Measurements from ENCODE around the gene S1PR1. TPM values are rescaled to one million over a fixed set of nuclear protein-coding genes. Genes with fewer than 3 reads are reported as not detected.

S1PR1 gene
- polyA plus RNA-seq, 5 donors = 149 to 185 (median 181) TPM

- no peak for DNase-seq
These were observed 6.9 kb downstream of the S1PR1 start for GRCh38 chr1:101243751-101244150.

GRCh38 chr1:101244842-101245241 lies 8.0 kb downstream of the S1PR1 start:
- DNase-seq = no peak

GRCh38 chr1:101245246-101245927 lies 8.6 kb downstream of the S1PR1 start:
- no peak for DNase-seq

- no peak for DNase-seq
These were observed 10.8 kb downstream of the S1PR1 start for GRCh38 chr1:101247404-101248287.

- no peak for DNase-seq
These were observed 13.4 kb downstream of the S1PR1 start for GRCh38 chr1:101250222-101250621.

- DNase-seq = no peak
These were observed 13.9 kb downstream of the S1PR1 start for GRCh38 chr1:101250656-101251272.

- no peak for DNase-seq
These were observed 14.7 kb downstream of the S1PR1 start for GRCh38 chr1:101251504-101251903.

- no peak for DNase-seq
These were observed 17.3 kb downstream of the S1PR1 start for GRCh38 chr1:101253976-101254674.

- no peak for DNase-seq
These were observed 20.9 kb downstream of the S1PR1 start for GRCh38 chr1:101257500-101258325.

GRCh38 chr1:101259744-101260148 lies 22.9 kb downstream of the S1PR1 start:
- DNase-seq = no peak

GRCh38 chr1:101260556-101261350 lies 23.9 kb downstream of the S1PR1 start:
- DNase-seq = no peak

- DNase-seq = no peak
These were observed 24.8 kb downstream of the S1PR1 start for GRCh38 chr1:101261623-101262022.

GRCh38 chr1:101262060-101262459 lies 25.2 kb downstream of the S1PR1 start:
- DNase-seq = no peak

GRCh38 chr1:101262630-101263348 lies 26.0 kb downstream of the S1PR1 start:
- no peak for DNase-seq

- DNase-seq = no peak
These were observed 27.9 kb downstream of the S1PR1 start for GRCh38 chr1:101264697-101265096.

- DNase-seq = no peak
These were observed 28.9 kb downstream of the S1PR1 start for GRCh38 chr1:101265684-101266083.

- DNase-seq = no peak
These were observed 30.3 kb downstream of the S1PR1 start for GRCh38 chr1:101267082-101267481.

GRCh38 chr1:101268893-101269292 lies 32.1 kb downstream of the S1PR1 start:
- no peak for DNase-seq

- no peak for DNase-seq
These were observed 38.9 kb downstream of the S1PR1 start for GRCh38 chr1:101275672-101276071.

GRCh38 chr1:101276818-101277217 lies 40.0 kb downstream of the S1PR1 start:
- no peak for DNase-seq
